Motor neuron (in vitro differentiated cells): ENCODE data around the gene DMAC2. TPM values are rescaled to one million over a fixed set of nuclear protein-coding genes. Genes with fewer than 3 reads are reported as not detected.
"Not testable (repeated sequence)": the region's sequence is repeated elsewhere in the genome, so short reads cannot be mapped to it uniquely, and the experiment has no call there.

Experiments used
- ATAC-seq, 8 experiments: fragments of 200-7000 bp; cut with Tn5 transposase; replicated peaks in 6 of 8; 2 replicates each; pipeline ENCODE4 v1.8.0; 2021; ENCODE audit warnings: mild to moderate bottlenecking in 8 of 8, moderate library complexity in 8 of 8
- H3K27ac ChIP-seq, 2 donors: fragments of 250-450 bp; sonication (Bioruptor Pico); 2 replicates each; pipeline ENCODE4 v1.9.0; 2021; ENCODE audit warnings: antibody characterized with exemption in 2 of 2, mild to moderate bottlenecking in 2 of 2, moderate library complexity in 1 of 2
- H3K4me1 ChIP-seq, 2 donors: fragments of 250-450 bp; sonication (Bioruptor Pico); replicated peaks in 1 of 2; 2 replicates each; pipeline ENCODE4 v1.6.1; 2021; ENCODE audit warnings: antibody characterized with exemption in 2 of 2, mild to moderate bottlenecking in 2 of 2, moderate library complexity in 1 of 2
- H3K4me3 ChIP-seq, 5 donors: fragments of 250-450 bp; sonication (Bioruptor Pico); 2 replicates each; pipeline ENCODE4 v1.9.0; 2021; ENCODE audit warnings: antibody characterized with exemption in 5 of 5, mild to moderate bottlenecking in 5 of 5, moderate library complexity in 4 of 5
- WGBS, 10 experiments: fragments of 450-650 bp; shearing (Covaris generic); methylation state at CpG; one replicate each; pipeline ENCODE4 v1.0.0; 2022; 5-methylcytosine and 5-hydroxymethylcytosine counted together
- in situ Hi-C, 9 experiments: fragments of 400-800 bp; cut with MboI; loops; one replicate each; pipeline ENCODE4 v1.15.0; 2021; ENCODE audit warnings: low sequenced_read_pairs in 9 of 9, low pct_unique_long_range_greater_than_20kb in 2 of 9; ENCODE audit not compliant: unreplicated experiment in 9 of 9
- total RNA-seq, 8 experiments: library from RNA; unstranded; fragments of 300-600 nt; gene quantifications; 2 replicates each; pipeline versions ENCODE4 v1.2.3 to v1.2.4, GENCODE V29; 2022

Gene DMAC2
- total RNA-seq, 8 experiments from 2014 or later: 26.5 to 47.4 (median 33.7) TPM

GRCh38 chr19:41435936-41436673 is 3.6 kb downstream of the DMAC2 start:
- Histone ChIP-seq H3K4me3 (no peak overlapping the region), H3K27ac (no peak overlapping the region), H3K4me1 (peaks cover 5 to 8% of the 10 kb centered on the region in 2 donors)
- WGBS, 10 experiments: 67 to 100% (median 93%) methylated on average over 2 to 11 of the region's 19 CpGs; no CpG with 5 or more reads in 4 of the 10 experiments
- ATAC-seq: no peak
- in situ Hi-C loops: loop anchor here in 1 of 9 experiments (25.0 kb wide), 1 partner anchor 126 kb away; no protein-coding TSS in a partner anchor

- ATAC-seq, H3K4me3 ChIP-seq, H3K27ac ChIP-seq, H3K4me1 ChIP-seq: not testable (repeated sequence)
- 85 to 100% (median 94%) methylated on average over 3 to 9 of the region's 11 CpGs; no CpG with 5 or more reads in 7 of the 10 experiments for WGBS, 10 experiments
- in situ Hi-C loops: loop anchor here in 1 of 9 experiments (25.0 kb wide), 1 partner anchor 127 kb away; no protein-coding TSS in a partner anchor
Measured at GRCh38 chr19:41435376-41435775, 4.3 kb downstream of the DMAC2 start.

GRCh38 chr19:41434450-41434849 is 5.3 kb downstream of the DMAC2 start:
- Histone ChIP-seq H3K4me3 (no peak overlapping the region), H3K27ac (no peak overlapping the region), H3K4me1 (peaks cover 5% of the 10 kb centered on the region in 2 donors)
- 80 to 100% (median 87%) methylated on average over 1 to 5 of the region's 5 CpGs for WGBS, 10 experiments
- ATAC-seq: no peak
- in situ Hi-C loops: loop anchor here in 1 of 9 experiments (25.0 kb wide), 1 partner anchor 128 kb away; no protein-coding TSS in a partner anchor

- in situ Hi-C loops: loop anchor here in 1 of 9 experiments (25.0 kb wide), 1 partner anchor 129 kb away; no protein-coding TSS in a partner anchor
- WGBS, 10 experiments: 86% methylated on average over 8 of the region's 18 CpGs; no CpG with 5 or more reads in 9 of the 10 experiments
- peaks cover 5 to 6% of the 10 kb centered on the region in 2 donors for H3K4me1 ChIP-seq
- H3K27ac ChIP-seq: no peak overlapping the region
- H3K4me3 ChIP-seq: no peak overlapping the region
- no peak for ATAC-seq
Measured at GRCh38 chr19:41433171-41433570, 6.5 kb downstream of the DMAC2 start.

- 79 to 95% (median 81%) methylated on average over 1 to 5 of the region's 23 CpGs; no CpG with 5 or more reads in 4 of the 10 experiments for WGBS, 10 experiments
- in situ Hi-C loops: loop anchor here in 1 of 9 experiments (25.0 kb wide), 1 partner anchor 131 kb away; no protein-coding TSS in a partner anchor
Measured at GRCh38 chr19:41431426-41432386, 8.0 kb downstream of the DMAC2 start.

GRCh38 chr19:41430922-41431321 is 8.8 kb downstream of the DMAC2 start:
- in situ Hi-C loops: loop anchor here in 1 of 9 experiments (25.0 kb wide), 1 partner anchor 131 kb away; no protein-coding TSS in a partner anchor
- Histone ChIP-seq H3K4me1 (peaks cover 19 to 23% of the 10 kb centered on the region in 2 donors), H3K4me3 (no peak overlapping the region), H3K27ac (no peak overlapping the region)
- WGBS, 10 experiments: 88 to 100% (median 100%) methylated on average over 1 to 5 of the region's 6 CpGs; no CpG with 5 or more reads in 7 of the 10 experiments
- ATAC-seq: no peak

More at GRCh38 chr19:41431426-41432386, 8.0 kb downstream of the DMAC2 start:
- Histone ChIP-seq H3K27ac (no peak overlapping the region), H3K4me3 (no peak overlapping the region), H3K4me1 (peaks cover 18 to 19% of the 10 kb centered on the region in 2 donors)
- ATAC-seq: no peak

- no CpG with 5 or more reads among the region's 1 CpG for WGBS, 10 experiments
- peaks cover 19 to 23% of the 10 kb centered on the region in 2 donors for H3K4me1 ChIP-seq
- H3K4me3 ChIP-seq: no peak overlapping the region
- ATAC-seq: no peak
- peak overlapping the region; percentile 49 to 85 for H3K27ac ChIP-seq
- in situ Hi-C loops: loop anchor here in 1 of 9 experiments (25.0 kb wide), 1 partner anchor 134 kb away; no protein-coding TSS in a partner anchor
Measured at GRCh38 chr19:41428481-41428859, 11.2 kb downstream of the DMAC2 start.

- peak; percentile 41 to 68 (median 62) for ATAC-seq
- Histone ChIP-seq H3K27ac (peak overlapping the region; percentile 49 to 85), H3K4me3 (peak overlapping the region in 3 of 5 donors; percentile 23 to 40 (median 26))
Measured at GRCh38 chr19:41427647-41428480, 11.8 kb downstream of the DMAC2 start.

GRCh38 chr19:41426952-41427646 is 12.6 kb downstream of the DMAC2 start, which contains the start of gene B3GNT8:
TSS of gene B3GNT8 (minus strand) at chr19:41427374. CDS start at chr19:41426778, 596 bp downstream.
- Histone ChIP-seq H3K4me3 (peak within 1 kb of the TSS in 4 of 5 donors; percentile 18 to 40 (median 24)), H3K4me1 (peaks cover 19 to 23% of the 10 kb centered on the region in 2 donors), H3K27ac (peak within 1 kb of the TSS; percentile 66 to 85)
- 0 to 34% (median 26%) methylated on average over 1 to 3 of the region's 19 CpGs; no CpG with 5 or more reads in 7 of the 10 experiments for WGBS, 10 experiments
- peak; percentile 86 to 95 (median 94) for ATAC-seq
- in situ Hi-C loops: loop anchor here in 1 of 9 experiments (25.0 kb wide), 1 partner anchor 135 kb away; no protein-coding TSS in a partner anchor

More at GRCh38 chr19:41427647-41428480, 11.8 kb downstream of the DMAC2 start:
- peaks cover 19 to 23% of the 10 kb centered on the region in 2 donors for H3K4me1 ChIP-seq
- WGBS, 10 experiments: 0 to 71% (median 8%) methylated on average over 1 to 6 of the region's 23 CpGs; no CpG with 5 or more reads in 5 of the 10 experiments
- in situ Hi-C loops: loop anchor here in 1 of 9 experiments (25.0 kb wide), 1 partner anchor 134 kb away; no protein-coding TSS in a partner anchor

- H3K27ac ChIP-seq: peak overlapping the region in 1 of 2 donors; percentile 85
- ATAC-seq: no peak
- in situ Hi-C loops: loop anchor here in 1 of 9 experiments (25.0 kb wide), 1 partner anchor 136 kb away; no protein-coding TSS in a partner anchor
- WGBS, 10 experiments: 81 to 100% (median 95%) methylated on average over 2 to 5 of the region's 36 CpGs; no CpG with 5 or more reads in 6 of the 10 experiments
- peak overlapping the region in 1 of 5 donors; percentile 40 for H3K4me3 ChIP-seq
- H3K4me1 ChIP-seq: peaks cover 19 to 23% of the 10 kb centered on the region in 2 donors
Measured at GRCh38 chr19:41426116-41426841, 13.4 kb downstream of the DMAC2 start.
